Measurements from ENCODE around the gene AMBRA1.

Gene AMBRA1

GRCh38 chr11:46475926-46476545 lies 117.8 kb downstream of the AMBRA1 start:
- DNase-seq (ENCODE audit: low read depth in 2 of 2): no peak

- no peak for DNase-seq (ENCODE audit: low read depth in 2 of 2)
Measured at GRCh38 chr11:46475051-46475925, 118.5 kb downstream of the AMBRA1 start.

GRCh38 chr11:46472662-46472994 lies 121.2 kb downstream of the AMBRA1 start:
- DNase-seq (ENCODE audit: low read depth in 2 of 2): no peak

- DNase-seq (ENCODE audit: low read depth in 2 of 2): no peak
Measured at GRCh38 chr11:46471943-46472661, 121.7 kb downstream of the AMBRA1 start.

GRCh38 chr11:46469926-46470325 lies 123.9 kb downstream of the AMBRA1 start:
- DNase-seq (ENCODE audit: low read depth in 2 of 2): no peak

- DNase-seq (ENCODE audit: low read depth in 2 of 2): no peak
Measured at GRCh38 chr11:46465683-46466082, 128.1 kb downstream of the AMBRA1 start.

- DNase-seq (ENCODE audit: low read depth in 2 of 2): no peak
Measured at GRCh38 chr11:46463701-46464421, 130.0 kb downstream of the AMBRA1 start.

- DNase-seq (ENCODE audit: low read depth in 2 of 2): no peak
Measured at GRCh38 chr11:46461461-46461927, 132.3 kb downstream of the AMBRA1 start.

GRCh38 chr11:46458491-46458890 lies 135.3 kb downstream of the AMBRA1 start:
- DNase-seq (ENCODE audit: low read depth in 2 of 2): no peak

GRCh38 chr11:46457659-46458424 lies 136.0 kb downstream of the AMBRA1 start:
- DNase-seq (ENCODE audit: low read depth in 2 of 2): no peak

GRCh38 chr11:46457021-46457420 lies 136.8 kb downstream of the AMBRA1 start:
- DNase-seq (ENCODE audit: low read depth in 2 of 2): no peak

- DNase-seq (ENCODE audit: low read depth in 2 of 2): no peak
Measured at GRCh38 chr11:46456269-46457001, 137.4 kb downstream of the AMBRA1 start.

- no peak for DNase-seq (ENCODE audit: low read depth in 2 of 2)
Measured at GRCh38 chr11:46455834-46456233, 138.0 kb downstream of the AMBRA1 start.

- DNase-seq (ENCODE audit: low read depth in 2 of 2): no peak
Measured at GRCh38 chr11:46452918-46453517, 140.8 kb downstream of the AMBRA1 start.

- no peak for DNase-seq (ENCODE audit: low read depth in 2 of 2)
Measured at GRCh38 chr11:46451759-46452158, 142.1 kb downstream of the AMBRA1 start.

- no peak for DNase-seq (ENCODE audit: low read depth in 2 of 2)
Measured at GRCh38 chr11:46450846-46451477, 142.9 kb downstream of the AMBRA1 start.

- DNase-seq (ENCODE audit: low read depth in 2 of 2): no peak
Measured at GRCh38 chr11:46447544-46447943, 146.3 kb downstream of the AMBRA1 start.

GRCh38 chr11:46445920-46446771 lies 147.7 kb downstream of the AMBRA1 start:
- no peak for DNase-seq (ENCODE audit: low read depth in 2 of 2)
